OCI-LY1 (cell line): ENCODE data around the gene HPS4.

ENCODE experiments used
- H2AFZ ChIP-seq: fragments of 200-600 bp; sonication (generic), shearing (Covaris generic); 2 replicates; pipeline ENCODE4 v1.6.0; 2014; ENCODE audit warnings: antibody characterized with exemption, mild to moderate bottlenecking, low read length
- H3F3A ChIP-seq: fragments of 200-600 bp; sonication (generic), shearing (Covaris generic); 2 replicates; pipeline ENCODE4 v1.6.0; 2014; ENCODE audit warnings: mild to moderate bottlenecking, antibody characterized with exemption, low read length, moderate library complexity; ENCODE audit not compliant: insufficient read depth
- H3K27ac ChIP-seq: fragments of 200-600 bp; sonication (generic); 2 replicates; pipeline ENCODE4 v1.5.1; 2014; ENCODE audit warnings: low read length, mixed run types, mild to moderate bottlenecking, low read depth; ENCODE audit not compliant: poor library complexity, severe bottlenecking
- H3K27me3 ChIP-seq: fragments of 200-600 bp; sonication (generic); 2 replicates; pipeline ENCODE4 v1.6.0; 2014; ENCODE audit warnings: antibody characterized with exemption, mild to moderate bottlenecking, low read length, moderate library complexity; ENCODE audit not compliant: insufficient read depth
- H3K36me3 ChIP-seq: fragments of 200-600 bp; sonication (generic); 2 replicates; pipeline ENCODE4 v1.6.1; 2014; ENCODE audit warnings: mild to moderate bottlenecking, antibody characterized with exemption, low read length, moderate library complexity, mixed read lengths; ENCODE audit not compliant: insufficient read depth
- H3K4me1 ChIP-seq: fragments of 200-600 bp; sonication (generic); 2 replicates; pipeline ENCODE4 v1.5.1; 2014; ENCODE audit warnings: mild to moderate bottlenecking, low read length, moderate library complexity; ENCODE audit not compliant: insufficient read depth, severe bottlenecking
- H3K4me2 ChIP-seq: fragments of 200-600 bp; sonication (generic), shearing (Covaris generic); 2 replicates; pipeline ENCODE4 v1.6.1; 2014; ENCODE audit warnings: low read length
- H3K4me3 ChIP-seq: fragments of 200-600 bp; sonication (generic); 2 replicates; pipeline ENCODE4 v1.5.1; 2014; ENCODE audit warnings: low read length, low read depth, mild to moderate bottlenecking, mixed read lengths; ENCODE audit not compliant: poor library complexity, severe bottlenecking
- H3K79me2 ChIP-seq: fragments of 200-600 bp; shearing (Covaris generic); 2 replicates; pipeline ENCODE4 v1.6.1; 2016; ENCODE audit warnings: mixed run types, low read length, mixed read lengths; ENCODE audit not compliant: insufficient read depth
- H3K9ac ChIP-seq: fragments of 200-600 bp; sonication (generic), shearing (Covaris generic); 2 replicates; pipeline ENCODE4 v1.6.1; 2014; ENCODE audit warnings: mild to moderate bottlenecking, low read length, mixed read lengths
- H3K9me2 ChIP-seq: fragments of 200-600 bp; sonication (generic), shearing (Covaris generic); 2 replicates; pipeline ENCODE4 v1.6.1; 2014; ENCODE audit warnings: low read depth, mild to moderate bottlenecking, low read length, mixed read lengths
- H3K9me3 ChIP-seq: fragments of 200-600 bp; shearing (Covaris generic); 2 replicates; pipeline ENCODE4 v1.6.1; 2014; ENCODE audit warnings: low read length, mixed read lengths
- H4K20me1 ChIP-seq: fragments of 200-600 bp; sonication (generic), shearing (Covaris generic); 2 replicates; pipeline ENCODE4 v1.6.0; 2016; ENCODE audit warnings: mild to moderate bottlenecking, low read length; ENCODE audit not compliant: insufficient read depth
- EZH2 ChIP-seq: fragments of 200-600 bp; sonication (generic), shearing (Covaris generic); IDR thresholded peaks from 2 replicates; pipeline ENCODE4 v1.8.0; 2017; ENCODE audit warnings: borderline replicate concordance, mixed run types, mild to moderate bottlenecking, antibody characterized with exemption, low read length, moderate library complexity, mixed read lengths
- TF ChIP-seq, protein P1 (sequence below): fragments of 200-600 bp; sonication (generic), shearing (Covaris generic); IDR thresholded peaks from 2 replicates; pipeline ENCODE4 v1.5.1; 2017; ENCODE audit warnings: mild to moderate bottlenecking, antibody characterized with exemption, low read length, moderate library complexity, mixed read lengths

The HPS4 gene

DNA sequence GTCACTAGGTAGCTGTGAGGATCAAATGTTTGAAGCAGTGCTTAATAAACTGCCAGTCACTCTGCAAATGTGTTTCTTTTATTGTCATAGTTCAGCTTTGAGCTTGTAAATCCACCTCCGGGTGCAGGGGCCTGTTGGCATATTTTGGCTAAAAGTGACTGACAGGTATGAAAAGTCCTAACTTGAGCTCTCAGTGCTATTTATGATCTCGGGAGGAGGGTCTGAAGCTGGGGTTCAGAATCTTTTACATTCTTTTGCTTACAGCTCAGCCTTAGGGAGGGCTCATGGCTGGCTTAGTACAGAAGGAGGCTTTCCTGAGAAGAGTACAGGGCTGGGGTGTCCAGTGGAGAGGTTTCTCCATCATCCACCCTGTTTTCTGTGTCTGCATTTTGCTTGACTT, 53.0 kb downstream of the HPS4 start:
- H3F3A ChIP-seq = no peaks in the 10 kb centered on the region; the same call in 1 of the 2 replicates
- H3K9ac ChIP-seq = peak overlapping the region; percentile 70; the same call in 1 of the 2 replicates
- no peaks in the 10 kb centered on the region for H3K9me2 ChIP-seq
- peak overlapping the region; percentile 64 for H3K4me3 ChIP-seq
- H2AFZ ChIP-seq = no peak overlapping the region
- no peaks in the 10 kb centered on the region for H3K9me3 ChIP-seq
- peak overlapping the region; percentile 54 for H3K27ac ChIP-seq
- no peaks in the 10 kb centered on the region for H3K79me2 ChIP-seq
- H3K4me1 ChIP-seq = peaks cover 45% of the 10 kb centered on the region
- no peak for TF ChIP-seq EZH2
- TF ChIP-seq, protein P1, sequence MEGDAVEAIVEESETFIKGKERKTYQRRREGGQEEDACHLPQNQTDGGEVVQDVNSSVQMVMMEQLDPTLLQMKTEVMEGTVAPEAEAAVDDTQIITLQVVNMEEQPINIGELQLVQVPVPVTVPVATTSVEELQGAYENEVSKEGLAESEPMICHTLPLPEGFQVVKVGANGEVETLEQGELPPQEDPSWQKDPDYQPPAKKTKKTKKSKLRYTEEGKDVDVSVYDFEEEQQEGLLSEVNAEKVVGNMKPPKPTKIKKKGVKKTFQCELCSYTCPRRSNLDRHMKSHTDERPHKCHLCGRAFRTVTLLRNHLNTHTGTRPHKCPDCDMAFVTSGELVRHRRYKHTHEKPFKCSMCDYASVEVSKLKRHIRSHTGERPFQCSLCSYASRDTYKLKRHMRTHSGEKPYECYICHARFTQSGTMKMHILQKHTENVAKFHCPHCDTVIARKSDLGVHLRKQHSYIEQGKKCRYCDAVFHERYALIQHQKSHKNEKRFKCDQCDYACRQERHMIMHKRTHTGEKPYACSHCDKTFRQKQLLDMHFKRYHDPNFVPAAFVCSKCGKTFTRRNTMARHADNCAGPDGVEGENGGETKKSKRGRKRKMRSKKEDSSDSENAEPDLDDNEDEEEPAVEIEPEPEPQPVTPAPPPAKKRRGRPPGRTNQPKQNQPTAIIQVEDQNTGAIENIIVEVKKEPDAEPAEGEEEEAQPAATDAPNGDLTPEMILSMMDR = no peak
- no peaks in the 10 kb centered on the region for H4K20me1 ChIP-seq
- H3K27me3 ChIP-seq = no peaks in the 10 kb centered on the region
- peak overlapping the region; percentile 94 for H3K4me2 ChIP-seq
- H3K36me3 ChIP-seq = peaks cover 14% of the 10 kb centered on the region

DNA sequence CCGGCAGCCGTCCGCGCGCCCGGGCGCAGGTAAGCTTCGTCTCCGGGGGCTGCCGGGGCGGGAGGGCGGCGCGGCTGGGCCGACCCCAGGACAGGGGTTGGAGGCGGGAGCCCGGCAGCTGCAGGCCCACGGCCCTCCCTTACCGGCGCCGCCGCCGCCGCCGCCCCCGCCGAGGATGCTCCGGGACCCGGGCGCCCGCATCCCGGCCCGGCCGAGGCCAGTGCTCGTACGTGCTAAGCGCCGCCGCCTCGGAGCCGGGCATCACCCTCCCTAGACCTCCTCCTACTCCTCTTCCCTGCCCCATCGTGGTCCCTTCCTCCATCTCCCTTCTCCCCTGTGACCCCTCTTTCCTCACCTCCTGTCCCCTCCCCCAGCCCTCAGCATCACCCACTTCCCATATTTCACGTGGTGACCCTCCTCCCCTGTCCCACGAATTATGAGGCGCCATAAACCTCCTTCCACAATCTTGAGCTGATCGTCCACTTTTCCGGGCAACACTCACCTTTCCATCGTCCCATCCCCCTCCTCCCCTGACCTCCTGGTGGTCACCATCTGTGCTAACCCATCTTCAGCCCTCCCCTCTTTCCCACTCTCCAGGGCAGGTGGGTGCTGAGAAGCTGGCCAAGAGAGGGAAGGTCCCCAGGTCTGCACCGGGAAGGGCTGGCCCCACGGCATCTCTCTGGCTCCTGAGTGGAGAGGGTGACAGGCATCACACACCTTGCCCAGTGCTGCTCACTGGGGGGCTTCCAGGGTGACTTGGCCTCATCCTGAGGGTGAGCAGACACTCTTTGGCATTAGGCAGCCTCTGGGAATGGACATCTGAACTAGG, 53.9 kb downstream of the HPS4 start:
- Histone ChIP-seq H3K27me3 (no peaks in the 10 kb centered on the region), H3F3A (no peaks in the 10 kb centered on the region; the same call in 1 of the 2 replicates), H3K9me3 (no peaks in the 10 kb centered on the region), H3K27ac (peak overlapping the region; percentile 54), H2AFZ (no peak overlapping the region), H4K20me1 (no peaks in the 10 kb centered on the region), H3K4me2 (peak overlapping the region; percentile 94), H3K9ac (peak overlapping the region; percentile 70), H3K79me2 (no peaks in the 10 kb centered on the region), H3K4me3 (peak overlapping the region; percentile 64), H3K9me2 (no peaks in the 10 kb centered on the region), H3K4me1 (peaks cover 45% of the 10 kb centered on the region), H3K36me3 (peaks cover 11% of the 10 kb centered on the region)
- TF ChIP-seq, protein P1 = no peak
- TF ChIP-seq EZH2 = no peak

DNA sequence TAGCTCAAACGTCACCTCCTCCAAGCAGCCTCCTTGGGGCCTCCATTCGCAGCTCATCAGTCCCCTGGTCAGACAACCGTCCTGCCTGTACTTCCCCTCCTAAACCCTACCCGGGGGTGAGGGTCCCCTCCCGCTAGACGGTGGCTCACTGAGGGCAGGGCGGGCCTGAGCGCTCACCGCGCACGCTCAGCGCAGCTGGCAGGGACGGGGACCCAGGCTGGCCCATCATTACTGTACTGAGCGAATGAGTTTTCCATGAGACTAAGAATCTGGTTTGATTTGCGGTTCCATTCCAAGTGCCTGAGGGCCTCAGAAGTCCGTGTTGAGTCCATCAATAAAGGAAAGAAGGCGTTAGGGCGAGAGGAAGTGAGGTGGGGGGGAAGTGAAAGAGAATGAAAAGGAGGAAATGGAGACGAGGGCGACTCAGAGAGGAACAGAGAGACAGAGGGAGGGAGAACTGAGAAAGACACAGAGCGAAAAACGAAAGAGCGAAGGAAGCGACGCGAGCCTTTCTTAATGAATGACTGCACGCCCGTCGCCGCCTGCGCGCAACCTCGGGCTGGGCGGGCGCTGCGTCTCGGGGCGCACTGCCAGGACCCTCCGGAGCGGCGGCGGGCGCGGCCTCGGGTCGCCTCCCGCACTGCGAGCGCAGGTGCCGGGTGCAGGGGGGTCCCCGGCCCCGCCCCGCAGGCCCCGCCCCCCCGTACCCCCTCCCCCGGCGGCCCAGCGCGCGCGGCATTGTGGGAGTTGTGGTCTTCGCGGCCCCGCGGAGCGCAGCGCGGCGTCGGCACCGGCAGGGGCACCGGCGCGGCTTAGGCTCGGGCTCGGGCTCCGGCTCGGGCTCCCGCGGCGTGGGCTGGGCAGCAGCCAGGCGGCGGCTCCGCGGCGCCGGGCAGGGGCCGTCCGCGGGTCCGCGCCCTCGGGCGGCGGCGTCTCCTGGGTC, 54.8 kb downstream of the HPS4 start, which contains the start of gene ASPHD2:
ASPHD2 (plus strand) TSS at position 746 of the 943 bp plus-strand sequence. CDS start 4,356 bp downstream, outside the sequence.
- Histone ChIP-seq H3K4me1 (peaks cover 45% of the 10 kb centered on the region), H3K4me3 (peak within 1 kb of the TSS; percentile 70), H4K20me1 (no peaks in the 10 kb centered on the region), H3F3A (no peaks in the 10 kb centered on the region; the same call in 1 of the 2 replicates), H3K4me2 (peak within 1 kb of the TSS; percentile 94), H3K27me3 (no peaks in the 10 kb centered on the region; the same call in 1 of the 2 replicates), H3K27ac (peak within 1 kb of the TSS; percentile 85), H3K79me2 (no peaks in the 10 kb centered on the region), H3K9me2 (no peaks in the 10 kb centered on the region), H3K36me3 (peaks cover 3% of the 10 kb centered on the region; the same call in 1 of the 2 replicates), H3K9ac (peak within 1 kb of the TSS; percentile 73), H3K9me3 (0 out of 2 replicates have a peak, but pooled peaks cover 1% of the 10 kb centered on the region), H2AFZ (peak within 1 kb of the TSS; percentile 15; the same call in 1 of the 2 replicates)
- TF ChIP-seq, protein P1 = no peak
- TF ChIP-seq EZH2 = no peak
